HG02571 (cell line): ENCODE data around the gene CGNL1.

Source experiments
- ATAC-seq: cut with Tn5 transposase; IDR thresholded peaks from one replicate; pipeline ENCODE4 v1.9.1; 2021; ENCODE audit warnings: mild to moderate bottlenecking, moderate library complexity; ENCODE audit not compliant: unreplicated experiment

CGNL1 gene

GRCh38 chr15:57542505-57542817 lies 166.2 kb downstream of the CGNL1 start:
- ATAC-seq = no peak

GRCh38 chr15:57544848-57545480 lies 168.7 kb downstream of the CGNL1 start:
- ATAC-seq = no peak

- ATAC-seq = no peak
Measured at GRCh38 chr15:57545995-57546394, 169.7 kb downstream of the CGNL1 start.

GRCh38 chr15:57547243-57547755 lies 171.0 kb downstream of the CGNL1 start:
- ATAC-seq = no peak

- no peak for ATAC-seq
Measured at GRCh38 chr15:57548351-57548750, 172.0 kb downstream of the CGNL1 start.

GRCh38 chr15:57548835-57549234 lies 172.5 kb downstream of the CGNL1 start:
- no peak for ATAC-seq

GRCh38 chr15:57549935-57550334 lies 173.6 kb downstream of the CGNL1 start:
- no peak for ATAC-seq

GRCh38 chr15:57550640-57551039 lies 174.3 kb downstream of the CGNL1 start:
- ATAC-seq = no peak

- ATAC-seq = no peak
Measured at GRCh38 chr15:57551715-57552677, 175.7 kb downstream of the CGNL1 start.

- no peak for ATAC-seq
Measured at GRCh38 chr15:57552678-57553334, 176.5 kb downstream of the CGNL1 start.

- ATAC-seq = no peak
Measured at GRCh38 chr15:57553526-57553925, 177.2 kb downstream of the CGNL1 start.

GRCh38 chr15:57554063-57554811 lies 177.9 kb downstream of the CGNL1 start:
- no peak for ATAC-seq

GRCh38 chr15:57554812-57555179 lies 178.5 kb downstream of the CGNL1 start:
- ATAC-seq = no peak

- ATAC-seq = no peak
Measured at GRCh38 chr15:57555270-57555669, 179.0 kb downstream of the CGNL1 start.

- ATAC-seq = no peak
Measured at GRCh38 chr15:57556040-57556439, 179.7 kb downstream of the CGNL1 start.

- ATAC-seq = no peak
Measured at GRCh38 chr15:57557267-57557666, 181.0 kb downstream of the CGNL1 start.

- no peak for ATAC-seq
Measured at GRCh38 chr15:57557810-57558209, 181.5 kb downstream of the CGNL1 start.

- ATAC-seq = no peak
Measured at GRCh38 chr15:57559875-57560274, 183.6 kb downstream of the CGNL1 start.

- ATAC-seq = peak; percentile 65
Measured at GRCh38 chr15:57561041-57561711, 184.9 kb downstream of the CGNL1 start.

GRCh38 chr15:57562196-57562769 lies 186.0 kb downstream of the CGNL1 start:
- ATAC-seq = no peak
